ENCODE measurements around the gene MST1R. TPM values are rescaled to one million over a fixed set of nuclear protein-coding genes. Genes with fewer than 3 reads are reported as not detected.
"Not testable (repeated sequence)": the region's sequence is repeated elsewhere in the genome, so short reads cannot be mapped to it uniquely, and the experiment has no call there.

MST1R gene
- total and polyA plus RNA-seq, 7 donors = 0.38 to 1.7 (median 0.61) TPM

- intact Hi-C loops (cut with DNase I) = loop anchor here (5.0 kb wide), 2 partner anchors 106 to 206 kb away; partner anchors contain the start of gene INKA1 (in 2 of the 2)
- no peaks in the 10 kb centered on the region for H3K27me3 ChIP-seq (ENCODE audit: insufficient read depth in 3 of 3, low read length in 2 of 3)
- peaks cover 7% of the 10 kb centered on the region for H3K4me1 ChIP-seq
- no peaks in the 10 kb centered on the region for H3K9me3 ChIP-seq
- H3K4me3 ChIP-seq = no peak overlapping the region
- no peak overlapping the region for H3K27ac ChIP-seq
- DNase-seq (no peak), ATAC-seq (no peak)
- TF ChIP-seq, protein P1, sequence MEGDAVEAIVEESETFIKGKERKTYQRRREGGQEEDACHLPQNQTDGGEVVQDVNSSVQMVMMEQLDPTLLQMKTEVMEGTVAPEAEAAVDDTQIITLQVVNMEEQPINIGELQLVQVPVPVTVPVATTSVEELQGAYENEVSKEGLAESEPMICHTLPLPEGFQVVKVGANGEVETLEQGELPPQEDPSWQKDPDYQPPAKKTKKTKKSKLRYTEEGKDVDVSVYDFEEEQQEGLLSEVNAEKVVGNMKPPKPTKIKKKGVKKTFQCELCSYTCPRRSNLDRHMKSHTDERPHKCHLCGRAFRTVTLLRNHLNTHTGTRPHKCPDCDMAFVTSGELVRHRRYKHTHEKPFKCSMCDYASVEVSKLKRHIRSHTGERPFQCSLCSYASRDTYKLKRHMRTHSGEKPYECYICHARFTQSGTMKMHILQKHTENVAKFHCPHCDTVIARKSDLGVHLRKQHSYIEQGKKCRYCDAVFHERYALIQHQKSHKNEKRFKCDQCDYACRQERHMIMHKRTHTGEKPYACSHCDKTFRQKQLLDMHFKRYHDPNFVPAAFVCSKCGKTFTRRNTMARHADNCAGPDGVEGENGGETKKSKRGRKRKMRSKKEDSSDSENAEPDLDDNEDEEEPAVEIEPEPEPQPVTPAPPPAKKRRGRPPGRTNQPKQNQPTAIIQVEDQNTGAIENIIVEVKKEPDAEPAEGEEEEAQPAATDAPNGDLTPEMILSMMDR (IDR thresholded peaks at IDR 0.05) = no peak
- WGBS, 3 donors = 91 to 96% (median 93%) methylated on average over 14 of the region's 14 CpGs
- H3K36me3 ChIP-seq (ENCODE audit: insufficient read depth in 1 of 2, low read depth in 1 of 2) = peaks cover 0 to 45% of the 10 kb centered on the region in 2 donors
These were observed 4.9 kb upstream of the MST1R start for GRCh38 chr3:49908373-49909199.

DNA sequence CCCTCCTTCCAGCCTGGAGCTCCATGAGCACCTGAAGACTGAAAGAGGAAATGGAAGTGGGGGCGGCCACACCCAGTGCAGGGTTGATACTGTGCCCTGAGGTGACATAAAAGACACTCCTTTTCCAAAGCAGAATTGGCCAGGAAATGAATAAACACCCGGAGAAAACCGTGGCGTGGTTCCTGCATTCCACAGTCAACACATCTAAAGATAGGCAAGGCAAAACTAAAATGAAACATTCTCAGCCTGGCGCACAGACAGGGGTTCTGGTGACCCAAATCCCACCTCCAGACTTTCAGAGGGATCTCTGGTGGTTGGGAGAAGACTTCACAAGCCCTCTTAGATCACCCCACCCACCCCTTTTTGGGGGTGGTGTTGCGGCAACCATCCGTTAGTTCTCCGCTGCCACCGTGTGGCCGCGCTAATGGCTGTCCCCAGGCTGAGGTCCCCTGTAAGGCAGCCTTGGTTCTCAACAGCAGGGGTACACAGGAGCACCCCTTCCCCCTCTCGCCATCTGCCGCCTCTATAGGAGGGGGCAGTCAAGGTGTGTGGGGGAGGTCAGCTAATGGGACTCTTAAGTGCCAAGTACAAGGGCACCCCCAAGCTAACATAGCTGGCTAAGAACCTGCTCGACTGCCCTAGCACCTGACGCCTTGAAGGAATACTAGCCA lies 2.5 kb upstream of the MST1R start:
- Histone ChIP-seq H3K27me3 (ENCODE audit: insufficient read depth in 3 of 3, low read length in 2 of 3) (no peaks in the 10 kb centered on the region), H3K36me3 (ENCODE audit: insufficient read depth in 1 of 2, low read depth in 1 of 2) (peaks cover 0 to 27% of the 10 kb centered on the region in 2 donors), H3K27ac (no peak overlapping the region), H3K9me3 (no peaks in the 10 kb centered on the region), H3K4me3 (peak overlapping the region; percentile 39), H3K4me1 (peaks cover 7% of the 10 kb centered on the region)
- TF ChIP-seq, protein P1 (IDR thresholded peaks at IDR 0.05) = peak; percentile 58
- peak; percentile 35 to 69 (median 51) for ATAC-seq
- intact Hi-C loops (cut with DNase I) = loop anchor here (5.0 kb wide), 2 partner anchors 104 to 204 kb away; partner anchors contain the start of gene INKA1 (in 2 of the 2)
- peak in 1 of 2 donors; percentile 32 for DNase-seq
- 19 to 21% (median 19%) methylated on average over 15 of the region's 15 CpGs for WGBS, 3 donors

DNA sequence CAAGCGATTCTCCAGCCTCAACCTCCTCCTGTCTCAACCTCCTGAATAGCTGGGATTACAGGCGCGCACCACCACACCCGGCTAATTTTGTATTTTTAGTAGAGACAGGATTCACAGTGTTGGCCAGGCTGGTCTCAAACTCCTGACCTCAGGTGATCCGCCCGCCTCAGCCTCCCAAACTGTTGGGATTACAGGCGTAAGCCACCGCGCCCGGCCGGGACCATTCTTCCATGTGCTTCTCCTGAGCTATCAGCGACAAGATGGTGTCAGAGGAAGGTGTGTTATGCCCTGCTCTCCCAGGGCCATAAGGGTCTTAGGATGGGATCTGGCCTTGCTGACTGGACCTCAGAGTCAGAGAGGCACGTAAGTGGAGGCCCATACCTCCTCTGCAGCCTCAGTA lies 775 bp upstream of the MST1R start:
- peaks cover 12% of the 10 kb centered on the region for H3K4me1 ChIP-seq
- H3K4me3 ChIP-seq; H3K36me3 ChIP-seq (ENCODE audit: insufficient read depth in 1 of 2, low read depth in 1 of 2); H3K9me3 ChIP-seq; intact Hi-C loops (cut with DNase I); DNase-seq; ATAC-seq; H3K27me3 ChIP-seq (ENCODE audit: insufficient read depth in 3 of 3, low read length in 2 of 3): not testable (repeated sequence)
- WGBS, 3 donors = 93 to 98% (median 98%) methylated on average over 13 of the region's 13 CpGs
- H3K27ac ChIP-seq = peak overlapping the region; percentile 5

DNA sequence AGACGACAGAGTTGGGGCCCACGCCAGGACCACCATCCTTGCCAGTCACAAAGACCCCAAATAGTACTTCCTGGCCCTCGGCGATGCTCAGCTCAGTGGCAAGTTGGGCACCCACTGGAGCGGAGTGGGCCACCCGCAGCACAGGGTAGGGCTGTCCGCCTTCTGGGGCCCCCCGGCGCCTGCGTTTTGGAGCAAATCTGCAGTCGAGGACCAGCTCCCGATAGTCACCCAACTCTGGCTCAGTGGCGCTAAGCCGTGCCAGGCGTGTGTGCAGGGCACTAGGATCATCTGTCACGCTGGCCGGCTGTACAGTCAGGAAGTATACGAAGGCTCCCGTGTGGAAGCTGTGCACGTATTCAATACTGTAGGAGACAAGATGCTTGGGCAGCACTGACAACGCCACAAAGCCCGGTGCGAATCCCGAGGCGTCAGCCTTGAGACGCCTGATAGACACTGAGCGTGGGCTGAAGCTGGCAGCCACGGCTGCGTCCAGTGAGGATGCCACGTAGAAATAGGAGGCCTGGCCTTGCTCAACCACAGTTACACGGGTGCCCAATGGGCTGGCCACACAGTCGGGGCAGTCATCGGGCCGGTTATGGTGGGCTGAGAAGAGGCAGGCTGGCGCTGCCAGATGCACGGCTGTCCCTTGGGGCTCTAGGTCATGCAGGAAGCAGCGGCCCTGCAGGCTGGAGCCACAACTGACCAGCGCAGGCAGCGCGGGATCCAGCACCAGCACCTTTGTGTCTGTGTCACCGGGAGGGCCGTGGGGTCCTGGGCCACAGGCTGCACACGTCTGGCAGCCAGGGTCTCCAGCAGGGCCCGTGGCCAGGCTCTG lies 945 bp downstream of the MST1R start:
- no peak for ATAC-seq
- no peaks in the 10 kb centered on the region for H3K36me3 ChIP-seq (ENCODE audit: insufficient read depth in 1 of 2, low read depth in 1 of 2)
- TF ChIP-seq, protein P1 (IDR thresholded peaks at IDR 0.05) = no peak
- no peaks in the 10 kb centered on the region for H3K9me3 ChIP-seq
- H3K27ac ChIP-seq = no peak overlapping the region
- DNase-seq = no peak
- H3K4me3 ChIP-seq = peak overlapping the region; percentile 59
- 86 to 89% (median 87%) methylated on average over 43 to 44 of the region's 44 CpGs for WGBS, 3 donors
- H3K27me3 ChIP-seq (ENCODE audit: insufficient read depth in 3 of 3, low read length in 2 of 3) = no peaks in the 10 kb centered on the region
- peaks cover 12% of the 10 kb centered on the region for H3K4me1 ChIP-seq
- intact Hi-C loops (cut with DNase I) = no loop called here
